HL-60 (cell line): ENCODE results near the gene ZNF862.

Experiments used
- DNase-seq, 2 experiments: peaks; one replicate each; pipeline ENCODE4 v3.0.0-alpha.2; 2010 to 2020; ENCODE audit warnings: low read depth in 1 of 2, low spot score in 1 of 2
- H3K27ac ChIP-seq: fragments of 250-450 bp; sonication (Bioruptor Pico); replicated peaks from 2 replicates; pipeline ENCODE4 v1.5.1; 2020; ENCODE audit warnings: mild to moderate bottlenecking, moderate library complexity
- H3K27me3 ChIP-seq: fragments of 250-450 bp; sonication (Bioruptor Pico); 2 replicates; pipeline ENCODE4 v1.5.1; 2021; ENCODE audit warnings: mild to moderate bottlenecking, moderate library complexity; ENCODE audit not compliant: insufficient read depth, poor library complexity, severe bottlenecking
- H3K4me3 ChIP-seq: replicated peaks from 2 replicates; pipeline ENCODE4 v1.5.1; 2011; ENCODE audit warnings: mild to moderate bottlenecking, control low read depth, low read length; ENCODE audit not compliant: insufficient read depth
- CTCF ChIP-seq: IDR thresholded peaks from one replicate; pipeline ENCODE4 v1.5.1; 2011; ENCODE audit warnings: low read length, control low read depth, inconsistent platforms; ENCODE audit not compliant: insufficient read depth
- GABPA ChIP-seq: IDR thresholded peaks from 2 replicates; pipeline ENCODE4 v1.6.1; 2012; ENCODE audit warnings: low read depth
- POLR2AphosphoS5 ChIP-seq: IDR thresholded peaks from 2 replicates; pipeline ENCODE4 v1.6.1; 2012; ENCODE audit warnings: low read depth
- REST ChIP-seq: IDR thresholded peaks from 2 replicates; pipeline ENCODE4 v1.6.1; 2012; ENCODE audit warnings: low read depth; ENCODE audit not compliant: insufficient replicate concordance
- SPI1 ChIP-seq: IDR thresholded peaks from 2 replicates; pipeline ENCODE4 v1.6.1; 2012; ENCODE audit warnings: low read depth, mild to moderate bottlenecking, borderline replicate concordance

Gene ZNF862

GRCh38 chr7:149832332-149833041, 5.7 kb upstream of the ZNF862 start:
- no peak overlapping the region for H3K4me3 ChIP-seq
- H3K27me3 ChIP-seq, result no peaks in the 10 kb centered on the region
- no peak for DNase-seq
- TF ChIP-seq CTCF, result no peak
- no peak for TF ChIP-seq POLR2AphosphoS5
- TF ChIP-seq SPI1, result no peak
- no peak for TF ChIP-seq REST
- TF ChIP-seq GABPA, result no peak
- H3K27ac ChIP-seq, result no peak overlapping the region

DNA sequence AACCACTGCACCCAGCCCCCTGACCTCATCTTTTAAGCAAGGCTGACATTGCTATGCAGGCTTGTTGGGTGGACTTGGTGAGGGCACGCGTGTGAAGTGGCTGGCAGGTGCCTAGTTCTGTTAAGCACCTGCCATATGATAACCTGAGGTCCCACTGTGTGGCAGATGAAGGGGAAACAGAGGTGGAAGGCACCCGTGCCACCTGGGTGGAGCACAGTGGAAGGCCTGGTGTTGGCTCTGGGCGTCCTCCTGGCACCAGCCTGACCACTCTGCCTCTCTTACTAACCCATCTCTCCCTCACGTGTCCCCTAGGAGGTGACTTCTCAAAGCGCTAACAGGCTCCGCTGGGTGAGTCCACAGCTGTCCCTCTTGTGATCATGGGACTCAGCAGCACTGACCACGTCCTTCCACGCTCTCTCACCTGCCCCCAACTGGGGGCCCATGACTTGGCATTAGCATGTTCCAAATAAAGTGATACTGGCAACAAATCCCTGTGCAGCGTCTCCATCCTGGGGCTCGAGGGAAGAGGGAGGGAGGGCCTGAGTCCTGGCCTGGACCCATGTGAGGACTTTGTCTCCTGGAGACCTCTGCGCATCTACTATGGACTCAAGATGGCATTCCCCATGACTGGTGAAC, 4.6 kb upstream of the ZNF862 start:
- DNase-seq, result no peak
- Histone ChIP-seq H3K27me3 (no peaks in the 10 kb centered on the region), H3K4me3 (no peak overlapping the region), H3K27ac (no peak overlapping the region)
- TF ChIP-seq REST (no peak), GABPA (no peak), CTCF (no peak), POLR2AphosphoS5 (no peak), SPI1 (no peak)

- Histone ChIP-seq H3K27me3 (no peaks in the 10 kb centered on the region), H3K4me3 (no peak overlapping the region), H3K27ac (no peak overlapping the region)
- DNase-seq, result no peak
- TF ChIP-seq POLR2AphosphoS5 (no peak), CTCF (no peak), SPI1 (no peak), REST (no peak), GABPA (no peak)
Observed at GRCh38 chr7:149834601-149835000, 3.6 kb upstream of the ZNF862 start.
